ENCODE results near the gene MRPL12.

Gene MRPL12

DNA sequence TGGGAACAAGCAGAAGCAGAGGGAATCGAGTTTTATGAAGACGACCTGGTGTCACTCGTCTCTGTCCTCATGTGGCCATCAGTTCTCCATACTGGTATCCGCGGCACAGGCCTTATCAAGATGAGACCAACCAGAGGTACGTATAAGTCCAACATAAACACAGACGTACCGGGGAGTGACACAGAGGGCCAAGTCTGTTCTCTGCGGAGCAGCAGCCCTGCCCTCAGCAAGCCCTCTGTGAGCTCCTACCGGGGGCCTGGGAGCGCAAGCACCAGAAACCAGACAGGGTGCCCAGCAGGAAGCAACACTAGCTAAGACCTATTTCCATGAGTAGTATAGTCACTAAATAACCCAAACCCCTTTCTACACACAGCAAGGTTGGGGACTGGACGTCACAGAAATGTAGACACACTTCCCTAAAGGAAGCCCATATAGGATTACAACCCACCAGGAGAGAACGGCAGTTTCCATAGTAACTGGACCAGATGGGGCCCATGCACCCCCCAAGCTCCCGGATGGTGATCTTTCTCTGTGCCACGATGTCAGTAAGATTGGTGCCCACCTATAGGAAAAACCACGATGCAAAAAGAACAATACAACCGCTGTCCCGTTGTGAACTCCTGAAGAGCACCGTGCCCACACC, 20.5 kb upstream of the MRPL12 start:
- DNase-seq (ENCODE audit: low read depth in 2 of 2, low spot score in 1 of 2) = no peak

DNA sequence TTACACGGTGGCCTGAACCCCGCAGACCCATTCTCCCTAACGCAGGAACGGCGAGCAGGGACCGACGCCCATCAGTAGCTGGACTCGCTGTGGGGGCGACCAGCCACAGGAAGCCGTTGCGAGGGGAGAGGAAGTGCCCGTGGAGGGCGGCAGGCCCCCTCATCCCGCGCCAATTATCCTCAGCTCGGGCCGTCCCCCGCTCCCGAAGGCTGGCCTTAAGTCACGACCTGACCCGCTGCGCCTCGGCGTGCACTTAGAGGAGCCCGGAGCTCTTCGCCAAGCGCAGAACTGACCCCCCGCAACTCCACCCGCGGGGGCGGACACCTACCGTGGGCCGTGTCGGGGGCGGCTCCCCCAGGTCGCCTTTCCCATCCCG, 20.0 kb upstream of the MRPL12 start:
- DNase-seq (ENCODE audit: low read depth in 2 of 2, low spot score in 1 of 2) = no peak

DNA sequence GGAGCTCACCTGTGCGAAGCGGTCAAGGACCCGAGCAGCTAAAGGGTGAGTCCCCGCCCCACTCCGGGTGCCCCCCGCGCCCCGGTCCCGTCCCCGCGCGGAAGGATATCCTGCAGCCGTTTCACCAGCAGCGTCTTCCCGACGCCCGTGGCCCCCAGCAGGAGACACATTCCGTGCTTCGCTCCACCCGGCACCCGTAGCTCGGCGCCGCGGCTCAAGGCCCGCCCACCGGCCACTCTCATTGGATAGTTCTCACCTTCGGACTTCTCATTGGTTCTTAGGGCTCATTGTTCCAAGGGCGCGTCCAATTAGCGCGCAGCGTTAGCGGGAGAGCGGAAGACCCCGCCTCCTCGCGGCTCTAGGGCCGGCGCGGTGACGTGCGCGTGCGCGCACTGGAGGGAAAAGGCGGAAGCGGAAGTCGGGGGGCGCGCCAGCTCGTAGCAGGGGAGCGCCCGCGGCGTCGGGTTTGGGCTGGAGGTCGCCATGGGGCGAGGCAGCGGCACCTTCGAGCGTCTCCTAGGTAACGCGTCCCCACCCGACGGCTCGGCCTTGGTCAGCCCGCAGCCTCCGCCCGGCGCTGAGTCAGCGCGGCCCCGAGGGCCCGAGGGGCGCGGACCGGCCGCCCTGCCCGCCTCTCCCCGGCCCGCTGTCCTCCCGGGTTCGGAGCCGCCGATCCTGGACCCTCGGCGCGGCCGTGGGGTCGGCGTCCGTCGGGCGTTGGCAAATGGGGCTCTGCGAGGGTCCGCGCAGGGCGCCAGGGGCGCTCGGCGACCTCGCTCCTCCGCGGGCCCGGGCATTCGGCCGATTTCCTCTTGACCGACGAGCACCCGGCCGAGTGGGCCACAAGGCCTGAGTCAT, 19.4 kb upstream of the MRPL12 start, which contains the start of the genes ARL16 and HGS:
TSS of gene ARL16 (minus strand) at position 214 of the 858 bp plus-strand sequence. CDS start at position 170, 44 bp downstream.
TSS of gene HGS (plus strand) at position 428 of the 858 bp plus-strand sequence. CDS start at position 484, 56 bp downstream.
- DNase-seq (ENCODE audit: low read depth in 2 of 2, low spot score in 1 of 2) = peak; percentile 94 to 96

DNA sequence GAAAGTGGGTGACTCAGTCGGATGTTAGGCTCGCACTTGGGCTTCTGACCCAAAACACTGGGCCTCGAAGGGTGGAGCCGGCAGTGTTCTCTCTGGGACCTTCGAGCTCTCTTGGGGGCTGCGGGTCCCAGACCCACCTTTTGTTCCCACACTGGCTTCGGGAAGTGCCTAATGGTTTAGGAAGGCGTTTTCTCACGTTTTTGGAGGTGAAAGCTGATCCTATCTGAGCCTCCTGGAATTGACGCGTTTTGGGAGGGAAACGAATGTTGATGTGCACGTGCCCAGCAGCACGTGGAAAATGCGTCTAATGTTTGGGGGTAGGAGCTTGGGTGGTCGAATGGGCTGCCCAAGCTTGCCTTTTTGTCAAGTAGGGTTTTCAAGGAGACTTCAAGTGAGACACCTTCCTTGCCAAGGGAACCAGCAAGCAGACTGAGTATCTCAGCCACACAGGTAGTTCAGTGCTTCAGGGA, 18.7 kb upstream of the MRPL12 start:
- DNase-seq (ENCODE audit: low read depth in 2 of 2, low spot score in 1 of 2) = no peak

DNA sequence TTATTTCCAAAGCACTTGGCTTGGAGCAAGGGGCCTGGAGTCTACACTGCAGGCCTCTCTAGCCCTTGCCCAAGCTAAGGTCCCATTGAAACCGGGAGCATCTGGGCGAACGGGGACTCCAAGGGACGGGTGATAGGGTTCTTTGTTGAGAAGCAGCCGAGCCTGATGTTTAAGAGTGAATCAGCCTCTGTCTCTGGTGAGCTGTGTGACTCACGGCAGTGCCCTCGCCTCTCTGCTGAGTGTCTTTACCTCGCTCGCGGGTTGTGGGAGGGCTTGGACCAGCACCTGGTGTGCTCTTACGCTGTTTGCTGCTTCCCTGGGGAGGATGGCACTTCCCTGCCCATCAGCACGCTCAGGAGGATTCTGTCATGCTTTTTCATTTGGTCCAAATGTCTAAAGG, 18.1 kb upstream of the MRPL12 start:
- no peak for DNase-seq (ENCODE audit: low read depth in 2 of 2, low spot score in 1 of 2)

DNA sequence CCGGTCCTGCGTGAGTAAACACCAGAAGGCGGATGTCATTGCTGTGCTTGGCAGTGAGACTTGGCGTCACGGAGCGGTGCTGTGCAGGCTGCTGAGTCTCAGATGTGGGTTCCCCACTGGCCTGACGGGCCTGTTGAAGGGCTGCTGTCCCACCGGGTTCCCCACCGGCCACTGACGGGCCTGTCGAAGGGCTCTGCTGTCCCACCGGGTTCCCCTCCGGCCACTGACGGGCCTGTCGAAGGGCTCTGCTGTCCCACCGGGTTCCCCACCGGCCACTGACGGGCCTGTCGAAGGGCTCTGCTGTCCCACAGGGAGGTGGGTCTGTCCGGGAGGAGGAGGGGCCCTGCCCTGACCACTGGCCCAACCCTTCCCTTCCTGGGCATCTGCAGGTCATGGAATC, 16.6 kb upstream of the MRPL12 start:
- no peak for DNase-seq (ENCODE audit: low read depth in 2 of 2, low spot score in 1 of 2)

DNA sequence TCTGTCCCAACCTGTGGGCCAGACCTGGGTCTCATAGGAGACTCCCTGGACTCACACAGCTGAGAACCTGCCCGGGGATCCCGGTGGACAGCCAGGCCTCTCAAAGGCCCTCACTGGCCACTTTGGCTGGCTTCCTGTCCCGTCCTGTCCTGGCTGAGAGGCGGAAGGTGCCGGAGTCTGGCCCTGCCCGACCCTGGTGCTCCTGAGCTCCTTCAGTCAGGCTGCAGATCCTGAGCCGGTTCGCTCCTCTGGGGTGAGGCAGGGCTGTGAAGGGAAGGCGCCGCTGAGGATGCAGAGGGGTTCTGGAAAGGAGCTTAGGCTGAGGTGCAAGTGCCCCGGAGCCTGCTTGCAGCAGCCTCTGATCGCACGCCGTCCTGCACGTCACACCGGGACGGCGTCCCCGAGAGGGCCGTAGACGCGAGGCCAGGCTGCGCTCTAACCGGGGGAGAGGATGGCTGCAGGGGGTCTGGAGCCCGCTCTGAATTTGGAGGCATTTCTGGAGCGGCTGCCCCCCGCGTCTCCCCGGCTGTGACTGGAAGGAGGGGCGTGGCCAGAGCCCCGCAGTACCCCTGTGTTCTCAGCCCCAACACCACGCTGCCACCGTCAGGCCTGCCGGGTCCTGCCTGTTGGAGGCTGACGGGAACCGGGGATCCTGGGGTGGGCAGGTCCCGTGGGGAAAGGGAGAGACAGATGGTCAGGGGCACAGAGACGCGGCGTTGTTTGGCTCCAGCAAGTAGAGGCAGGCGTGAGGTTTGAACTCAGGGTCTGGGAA, 15.2 kb upstream of the MRPL12 start:
- no peak for DNase-seq (ENCODE audit: low read depth in 2 of 2, low spot score in 1 of 2)

DNA sequence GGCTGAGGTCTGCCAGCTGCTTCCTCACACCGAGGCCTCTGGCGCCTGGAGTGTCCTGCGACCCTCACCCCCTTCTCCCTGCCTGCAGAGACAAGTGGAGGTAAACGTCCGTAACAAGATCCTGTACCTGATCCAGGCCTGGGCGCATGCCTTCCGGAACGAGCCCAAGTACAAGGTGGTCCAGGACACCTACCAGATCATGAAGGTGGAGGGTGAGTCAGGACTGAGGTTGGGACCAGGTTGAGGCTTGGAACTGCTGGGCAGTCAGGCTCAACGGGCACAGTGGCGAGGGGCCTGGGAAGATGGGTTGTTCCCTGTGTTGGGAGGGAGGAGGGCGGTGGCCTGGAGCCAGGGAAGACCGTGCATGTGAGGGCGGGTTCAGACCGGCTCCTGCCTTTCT, 14.6 kb upstream of the MRPL12 start:
- DNase-seq (ENCODE audit: low read depth in 2 of 2, low spot score in 1 of 2) = no peak

DNA sequence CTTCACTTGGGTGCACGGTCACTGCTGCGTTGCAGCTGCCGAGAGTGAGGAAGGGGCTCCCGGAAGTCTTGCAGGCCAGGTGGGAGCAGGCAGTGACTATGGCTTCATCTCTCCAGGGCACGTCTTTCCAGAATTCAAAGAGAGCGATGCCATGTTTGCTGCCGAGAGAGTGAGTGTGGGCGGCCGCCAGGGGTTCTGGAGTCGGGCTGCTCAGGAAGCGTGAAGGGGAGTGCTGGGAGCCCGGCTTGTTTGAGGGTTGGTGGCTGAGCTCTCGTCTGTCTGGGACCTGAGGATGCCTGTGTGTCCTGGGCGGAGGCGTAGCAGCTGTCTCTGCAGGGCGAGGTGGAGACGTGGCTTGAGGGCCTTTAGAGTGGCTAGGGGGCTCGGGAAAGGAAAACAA, 13.1 kb upstream of the MRPL12 start:
- DNase-seq (ENCODE audit: low read depth in 2 of 2, low spot score in 1 of 2) = no peak

DNA sequence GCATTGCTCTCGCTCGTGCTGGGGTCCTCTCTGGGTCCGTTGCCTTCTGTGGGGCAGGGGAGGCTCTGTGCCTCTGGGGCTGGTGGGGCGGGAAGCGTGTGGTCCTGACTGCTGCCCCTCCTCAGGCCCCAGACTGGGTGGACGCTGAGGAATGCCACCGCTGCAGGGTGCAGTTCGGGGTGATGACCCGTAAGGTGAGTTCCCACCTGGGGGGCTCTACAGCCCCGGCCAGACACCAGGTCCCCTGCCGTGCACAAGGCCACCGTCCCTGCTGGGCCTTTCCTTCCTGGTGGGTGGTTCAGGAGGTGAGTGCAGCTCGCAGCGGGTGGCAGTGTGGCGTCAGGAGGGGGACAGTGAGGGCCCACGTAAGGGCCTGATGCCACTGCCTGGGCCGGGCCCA, 12.6 kb upstream of the MRPL12 start:
- DNase-seq (ENCODE audit: low read depth in 2 of 2, low spot score in 1 of 2) = no peak

DNA sequence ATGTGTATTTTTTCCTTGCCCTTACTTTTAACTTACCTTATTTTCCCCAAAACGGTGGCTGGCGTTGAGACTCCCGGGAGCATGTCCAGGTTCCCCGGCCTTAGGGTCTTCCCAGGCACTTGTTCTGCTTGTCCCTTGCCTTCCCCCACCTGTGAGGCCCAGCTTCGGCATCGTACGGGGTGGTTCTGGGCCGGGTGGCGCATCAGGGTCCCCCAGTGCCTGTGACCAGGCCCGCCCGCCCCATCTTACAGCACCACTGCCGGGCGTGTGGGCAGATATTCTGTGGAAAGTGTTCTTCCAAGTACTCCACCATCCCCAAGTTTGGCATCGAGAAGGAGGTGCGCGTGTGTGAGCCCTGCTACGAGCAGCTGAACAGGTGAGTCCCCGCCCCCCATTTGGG, 12.0 kb upstream of the MRPL12 start:
- no peak for DNase-seq (ENCODE audit: low read depth in 2 of 2, low spot score in 1 of 2)

DNA sequence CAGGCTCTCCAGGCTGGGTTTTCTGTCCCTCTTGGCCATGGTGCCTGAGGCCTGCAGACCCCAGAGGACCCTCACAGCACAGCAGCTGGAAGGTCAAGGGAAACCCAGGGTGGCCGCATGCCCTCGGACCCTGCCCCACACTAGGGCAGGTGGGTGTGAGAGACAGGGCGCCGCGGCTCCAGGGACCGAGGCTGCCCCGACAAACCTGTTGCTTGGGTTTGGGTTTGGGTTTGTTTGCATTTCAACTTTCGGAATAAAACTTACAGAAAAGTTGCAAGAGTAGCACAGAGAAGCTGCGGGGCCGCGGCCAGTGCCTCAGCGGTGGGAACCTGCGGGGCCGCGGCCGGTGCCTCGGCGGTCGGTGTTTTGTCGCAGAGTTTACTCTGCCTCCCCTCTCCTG, 11.6 kb upstream of the MRPL12 start:
- no peak for DNase-seq (ENCODE audit: low read depth in 2 of 2, low spot score in 1 of 2)

DNA sequence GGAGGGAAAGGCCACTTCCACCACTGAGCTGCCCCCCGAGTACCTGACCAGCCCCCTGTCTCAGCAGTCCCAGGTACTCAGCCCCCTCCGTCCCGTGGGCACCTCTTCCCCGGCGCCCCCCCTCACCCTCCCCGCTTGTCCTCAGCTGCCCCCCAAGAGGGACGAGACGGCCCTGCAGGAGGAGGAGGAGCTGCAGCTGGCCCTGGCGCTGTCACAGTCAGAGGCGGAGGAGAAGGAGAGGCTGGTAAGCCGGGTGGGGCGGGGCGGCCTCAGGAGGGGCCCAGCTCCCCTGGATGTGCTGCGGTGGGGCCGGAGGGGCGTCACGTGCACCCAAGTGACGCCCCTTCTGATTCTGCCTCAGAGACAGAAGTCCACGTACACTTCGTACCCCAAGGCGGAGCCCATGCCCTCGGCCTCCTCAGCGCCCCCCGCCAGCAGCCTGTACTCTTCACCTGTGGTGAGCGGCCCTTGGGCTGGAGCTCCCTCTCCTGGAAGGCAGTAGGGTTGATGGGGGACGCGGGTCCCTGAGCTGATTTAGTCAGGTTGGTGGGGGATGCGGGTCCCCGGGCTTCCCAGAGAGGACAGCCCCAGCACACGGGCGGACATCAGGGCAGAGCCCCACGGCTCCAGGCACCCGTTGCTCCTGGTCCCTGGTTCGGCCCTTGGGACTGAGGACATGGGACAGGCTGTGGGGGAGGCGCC, 9.5 kb upstream of the MRPL12 start:
- no peak for DNase-seq (ENCODE audit: low read depth in 2 of 2, low spot score in 1 of 2)

DNA sequence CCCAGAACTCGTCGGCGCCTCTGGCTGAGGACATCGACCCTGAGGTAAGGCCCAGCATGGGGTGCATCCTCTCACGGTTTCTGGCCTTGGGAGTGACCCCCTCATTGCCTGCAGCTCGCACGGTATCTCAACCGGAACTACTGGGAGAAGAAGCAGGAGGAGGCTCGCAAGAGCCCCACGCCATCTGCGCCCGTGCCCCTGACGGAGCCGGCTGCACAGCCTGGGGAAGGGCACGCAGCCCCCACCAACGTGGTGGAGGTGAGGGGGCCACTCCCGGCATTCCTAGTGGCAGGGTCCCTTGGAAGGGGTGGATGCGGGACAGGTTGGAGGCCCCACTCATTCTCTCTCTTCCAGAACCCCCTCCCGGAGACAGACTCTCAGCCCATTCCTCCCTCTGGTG, 8.4 kb upstream of the MRPL12 start:
- no peak for DNase-seq (ENCODE audit: low read depth in 2 of 2, low spot score in 1 of 2)

DNA sequence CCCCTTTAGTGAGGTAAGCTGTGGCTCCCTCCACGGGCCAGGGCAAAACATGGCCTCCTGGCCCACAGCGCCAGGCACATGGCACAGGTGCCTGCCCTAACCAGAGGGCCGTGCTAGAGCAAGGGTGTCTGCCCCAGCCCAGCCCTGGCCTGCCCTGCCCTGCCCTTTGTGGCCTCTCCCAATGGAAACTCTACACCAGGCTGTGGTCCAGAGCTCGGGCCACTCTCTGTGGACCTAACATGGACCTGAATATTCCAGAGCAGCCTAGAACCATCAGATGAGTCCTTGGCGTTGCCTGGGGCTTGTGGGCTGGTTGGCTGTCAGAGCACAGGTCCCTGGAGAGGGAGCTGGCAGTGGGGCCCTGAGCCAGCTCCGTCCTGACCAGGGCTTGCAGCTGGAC, 8.0 kb upstream of the MRPL12 start:
- DNase-seq (ENCODE audit: low read depth in 2 of 2, low spot score in 1 of 2) = no peak

DNA sequence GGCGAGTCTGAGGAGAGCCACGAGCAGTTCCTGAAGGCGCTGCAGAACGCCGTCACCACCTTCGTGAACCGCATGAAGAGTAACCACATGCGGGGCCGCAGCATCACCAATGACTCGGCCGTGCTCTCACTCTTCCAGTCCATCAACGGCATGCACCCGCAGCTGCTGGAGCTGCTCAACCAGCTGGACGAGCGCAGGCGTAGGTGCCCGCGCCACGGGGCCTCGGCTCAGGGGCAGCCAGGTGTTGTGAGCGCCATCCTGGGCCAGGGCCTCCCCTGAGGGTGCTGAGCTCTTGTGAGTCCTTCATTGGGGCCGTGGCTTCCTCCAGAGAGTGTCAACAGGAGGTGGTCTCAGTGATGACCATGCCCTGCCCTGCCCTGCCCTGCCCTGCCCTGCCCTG, 7.4 kb upstream of the MRPL12 start:
- DNase-seq (ENCODE audit: low read depth in 2 of 2, low spot score in 1 of 2) = no peak

DNA sequence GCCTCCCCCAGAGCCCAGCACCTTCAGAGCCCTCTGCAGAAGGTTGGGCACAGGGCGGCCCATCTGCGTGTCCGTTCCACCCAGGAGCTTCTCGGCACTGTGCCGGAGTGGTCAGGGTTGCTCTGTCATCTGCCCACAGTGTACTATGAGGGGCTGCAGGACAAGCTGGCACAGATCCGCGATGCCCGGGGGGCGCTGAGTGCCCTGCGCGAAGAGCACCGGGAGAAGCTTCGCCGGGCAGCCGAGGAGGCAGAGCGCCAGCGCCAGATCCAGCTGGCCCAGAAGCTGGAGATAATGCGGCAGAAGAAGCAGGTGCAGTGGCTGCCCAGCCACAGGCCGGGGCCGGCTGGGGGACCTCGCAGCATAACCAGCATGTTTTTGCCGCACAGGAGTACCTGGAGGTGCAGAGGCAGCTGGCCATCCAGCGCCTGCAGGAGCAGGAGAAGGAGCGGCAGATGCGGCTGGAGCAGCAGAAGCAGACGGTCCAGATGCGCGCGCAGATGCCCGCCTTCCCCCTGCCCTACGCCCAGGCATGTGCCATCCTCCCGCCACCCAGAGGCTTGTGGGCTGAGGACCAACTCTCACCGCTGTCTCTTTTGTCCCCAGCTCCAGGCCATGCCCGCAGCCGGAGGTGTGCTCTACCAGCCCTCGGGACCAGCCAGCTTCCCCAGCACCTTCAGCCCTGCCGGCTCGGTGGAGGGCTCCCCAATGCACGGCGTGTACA, 6.8 kb upstream of the MRPL12 start:
- DNase-seq (ENCODE audit: low read depth in 2 of 2, low spot score in 1 of 2) = no peak

DNA sequence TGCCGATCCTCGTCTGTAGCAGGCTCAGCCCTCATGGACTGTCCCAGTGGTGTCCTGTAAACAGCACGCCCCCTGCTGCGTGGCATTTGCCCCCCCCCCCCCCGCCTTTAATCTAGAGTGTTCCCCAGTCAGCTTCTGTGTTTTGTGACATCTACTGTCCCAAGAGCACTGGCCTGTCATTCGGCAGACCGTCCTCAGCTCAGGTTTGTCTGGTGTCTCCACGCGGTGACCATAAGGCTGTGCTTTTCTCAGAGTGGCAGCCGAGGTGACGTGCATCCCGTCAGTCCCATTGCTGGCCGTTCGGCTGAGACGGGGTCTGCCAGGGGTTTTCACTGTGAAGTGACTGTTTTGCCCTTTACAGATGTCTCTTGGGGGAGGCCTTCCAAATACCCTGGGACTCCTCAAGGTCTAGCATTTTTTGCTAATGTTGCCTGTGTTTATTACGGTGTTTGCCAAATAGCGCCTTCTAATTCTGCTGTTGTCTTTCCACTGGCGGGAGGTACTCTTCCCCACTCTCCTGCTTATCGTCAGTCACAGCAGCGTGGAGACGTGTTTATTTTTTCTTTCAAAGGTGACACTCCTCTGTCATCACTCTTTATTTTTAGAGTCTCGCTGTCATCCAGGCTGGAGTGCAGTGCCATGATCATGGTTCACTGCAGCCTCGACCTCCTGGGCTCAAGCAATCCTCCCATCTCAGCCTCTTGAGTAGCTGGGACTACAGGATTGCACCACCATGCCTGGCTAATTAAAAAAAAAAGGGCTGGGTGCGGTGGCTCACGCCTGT, 5.7 kb upstream of the MRPL12 start:
- no peak for DNase-seq (ENCODE audit: low read depth in 2 of 2, low spot score in 1 of 2)

DNA sequence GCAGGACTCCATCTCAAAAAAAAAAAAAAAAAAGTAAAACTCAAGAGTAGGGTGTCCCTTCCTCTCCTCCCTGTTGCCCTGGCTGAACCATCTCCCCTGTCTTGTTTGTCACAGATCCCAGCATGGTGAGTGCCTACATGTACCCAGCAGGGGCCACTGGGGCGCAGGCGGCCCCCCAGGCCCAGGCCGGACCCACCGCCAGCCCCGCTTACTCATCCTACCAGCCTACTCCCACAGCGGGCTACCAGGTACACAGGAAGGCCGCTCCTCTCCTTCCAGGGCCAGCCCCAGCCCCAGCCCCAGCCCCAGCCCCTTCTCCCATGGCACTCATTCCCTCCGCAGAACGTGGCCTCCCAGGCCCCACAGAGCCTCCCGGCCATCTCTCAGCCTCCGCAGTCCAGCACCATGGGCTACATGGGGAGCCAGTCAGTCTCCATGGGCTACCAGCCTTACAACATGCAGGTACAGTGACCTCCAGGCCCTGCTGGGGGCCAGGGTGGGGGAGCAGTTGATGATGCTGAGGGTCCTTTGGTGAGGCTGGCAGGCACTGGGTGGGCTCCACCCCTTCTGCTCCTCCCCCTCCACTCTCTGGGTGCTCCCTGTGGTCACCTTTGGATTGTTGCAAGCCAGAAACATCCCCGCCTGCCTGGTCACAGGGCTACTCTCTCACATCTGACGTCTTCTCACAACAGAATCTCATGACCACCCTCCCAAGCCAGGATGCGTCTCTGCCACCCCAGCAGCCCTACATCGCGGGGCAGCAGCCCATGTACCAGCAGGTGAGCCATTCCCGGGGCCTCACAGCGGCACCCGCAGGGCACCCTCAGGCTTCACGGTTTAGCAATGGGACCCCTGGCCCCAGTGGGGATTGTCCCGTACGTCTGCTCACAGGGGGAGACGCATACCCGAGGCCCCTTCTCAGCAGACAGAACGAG, 2.5 kb upstream of the MRPL12 start:
- DNase-seq (ENCODE audit: low read depth in 2 of 2, low spot score in 1 of 2) = no peak

Measured in stimulated activated CD8-positive, alpha-beta memory T cell treated with anti-CD3 and anti-CD28 coated beads, Interleukin-4, amount 100 ng/mL, for 1 hour (primary cell).